ENCODE measurements around the gene SNRK.

GRCh38 chr3:43279082-43279481, 7.3 kb upstream of the SNRK start:
- TF ChIP-seq USF2 (CRISPR knock-in tag; IDR thresholded peaks at IDR 0.05): no peak
- TF ChIP-seq CTCF (IDR thresholded peaks at IDR 0.05): no peak
- no peak for TF ChIP-seq E2F1 (CRISPR knock-in tag; IDR thresholded peaks at IDR 0.05)
- no peak for TF ChIP-seq CREM (CRISPR knock-in tag; IDR thresholded peaks at IDR 0.05)
- TF ChIP-seq, protein P1, sequence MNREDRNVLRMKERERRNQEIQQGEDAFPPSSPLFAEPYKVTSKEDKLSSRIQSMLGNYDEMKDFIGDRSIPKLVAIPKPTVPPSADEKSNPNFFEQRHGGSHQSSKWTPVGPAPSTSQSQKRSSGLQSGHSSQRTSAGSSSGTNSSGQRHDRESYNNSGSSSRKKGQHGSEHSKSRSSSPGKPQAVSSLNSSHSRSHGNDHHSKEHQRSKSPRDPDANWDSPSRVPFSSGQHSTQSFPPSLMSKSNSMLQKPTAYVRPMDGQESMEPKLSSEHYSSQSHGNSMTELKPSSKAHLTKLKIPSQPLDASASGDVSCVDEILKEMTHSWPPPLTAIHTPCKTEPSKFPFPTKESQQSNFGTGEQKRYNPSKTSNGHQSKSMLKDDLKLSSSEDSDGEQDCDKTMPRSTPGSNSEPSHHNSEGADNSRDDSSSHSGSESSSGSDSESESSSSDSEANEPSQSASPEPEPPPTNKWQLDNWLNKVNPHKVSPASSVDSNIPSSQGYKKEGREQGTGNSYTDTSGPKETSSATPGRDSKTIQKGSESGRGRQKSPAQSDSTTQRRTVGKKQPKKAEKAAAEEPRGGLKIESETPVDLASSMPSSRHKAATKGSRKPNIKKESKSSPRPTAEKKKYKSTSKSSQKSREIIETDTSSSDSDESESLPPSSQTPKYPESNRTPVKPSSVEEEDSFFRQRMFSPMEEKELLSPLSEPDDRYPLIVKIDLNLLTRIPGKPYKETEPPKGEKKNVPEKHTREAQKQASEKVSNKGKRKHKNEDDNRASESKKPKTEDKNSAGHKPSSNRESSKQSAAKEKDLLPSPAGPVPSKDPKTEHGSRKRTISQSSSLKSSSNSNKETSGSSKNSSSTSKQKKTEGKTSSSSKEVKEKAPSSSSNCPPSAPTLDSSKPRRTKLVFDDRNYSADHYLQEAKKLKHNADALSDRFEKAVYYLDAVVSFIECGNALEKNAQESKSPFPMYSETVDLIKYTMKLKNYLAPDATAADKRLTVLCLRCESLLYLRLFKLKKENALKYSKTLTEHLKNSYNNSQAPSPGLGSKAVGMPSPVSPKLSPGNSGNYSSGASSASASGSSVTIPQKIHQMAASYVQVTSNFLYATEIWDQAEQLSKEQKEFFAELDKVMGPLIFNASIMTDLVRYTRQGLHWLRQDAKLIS (CRISPR knock-in tag; IDR thresholded peaks at IDR 0.05; ENCODE audit: borderline replicate concordance): no peak
- TF ChIP-seq SP1 (CRISPR knock-in tag; conservative IDR thresholded peaks at IDR 0.05): no peak
- no peak for TF ChIP-seq CREB1 (CRISPR knock-in tag; IDR thresholded peaks at IDR 0.05)
- TF ChIP-seq, protein P2, sequence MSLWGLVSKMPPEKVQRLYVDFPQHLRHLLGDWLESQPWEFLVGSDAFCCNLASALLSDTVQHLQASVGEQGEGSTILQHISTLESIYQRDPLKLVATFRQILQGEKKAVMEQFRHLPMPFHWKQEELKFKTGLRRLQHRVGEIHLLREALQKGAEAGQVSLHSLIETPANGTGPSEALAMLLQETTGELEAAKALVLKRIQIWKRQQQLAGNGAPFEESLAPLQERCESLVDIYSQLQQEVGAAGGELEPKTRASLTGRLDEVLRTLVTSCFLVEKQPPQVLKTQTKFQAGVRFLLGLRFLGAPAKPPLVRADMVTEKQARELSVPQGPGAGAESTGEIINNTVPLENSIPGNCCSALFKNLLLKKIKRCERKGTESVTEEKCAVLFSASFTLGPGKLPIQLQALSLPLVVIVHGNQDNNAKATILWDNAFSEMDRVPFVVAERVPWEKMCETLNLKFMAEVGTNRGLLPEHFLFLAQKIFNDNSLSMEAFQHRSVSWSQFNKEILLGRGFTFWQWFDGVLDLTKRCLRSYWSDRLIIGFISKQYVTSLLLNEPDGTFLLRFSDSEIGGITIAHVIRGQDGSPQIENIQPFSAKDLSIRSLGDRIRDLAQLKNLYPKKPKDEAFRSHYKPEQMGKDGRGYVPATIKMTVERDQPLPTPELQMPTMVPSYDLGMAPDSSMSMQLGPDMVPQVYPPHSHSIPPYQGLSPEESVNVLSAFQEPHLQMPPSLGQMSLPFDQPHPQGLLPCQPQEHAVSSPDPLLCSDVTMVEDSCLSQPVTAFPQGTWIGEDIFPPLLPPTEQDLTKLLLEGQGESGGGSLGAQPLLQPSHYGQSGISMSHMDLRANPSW (CRISPR knock-in tag; conservative IDR thresholded peaks at IDR 0.05; ENCODE audit: low read depth): no peak
- TF ChIP-seq ZNF232 (CRISPR knock-in tag; IDR thresholded peaks at IDR 0.05): no peak

All from WTC11 (cell line).